SK-N-MC (cell line): ENCODE measurements around the gene FNTB.

Experiments
- EZH2 ChIP-seq: fragments of 200-600 bp; sonication (generic); IDR thresholded peaks from one replicate; pipeline ENCODE4 v1.6.1; 2017; ENCODE audit warnings: antibody characterized with exemption
- FOXP2 ChIP-seq: optimal IDR thresholded peaks from 2 replicates; pipeline ENCODE3; 2011; ENCODE audit warnings: mild to moderate bottlenecking, moderate library complexity; ENCODE audit not compliant: insufficient read depth; ENCODE audit errors: extremely low read length, control extremely low read depth

- no peak for TF ChIP-seq FOXP2
- TF ChIP-seq EZH2, result no peak
Measured at GRCh38 chr14:65084554-65085505, 98.1 kb downstream of the FNTB start.
